K562 (cell line): ENCODE measurements around the gene DNAJB2.

ENCODE experiments used
- CCNT2 ChIP-seq: IDR thresholded peaks from 2 replicates; pipeline ENCODE4 v1.6.1; 2011; ENCODE audit warnings: borderline replicate concordance, low read depth, mild to moderate bottlenecking, moderate library complexity, mixed read lengths, low read length; ENCODE audit not compliant: insufficient read length; ENCODE audit errors: extremely low read depth
- CREB1 ChIP-seq, 2 experiments: sonication (generic) in 1 of 2; formaldehyde crosslinking in 1 of 2; IDR thresholded peaks; 2 replicates each; pipeline versions ENCODE4 v1.6.1 to v1.8.0; 2012 to 2022; ENCODE audit warnings: inconsistent platforms in 1 of 2, mild to moderate bottlenecking in 1 of 2, missing genetic modification reagents in 1 of 2, moderate library complexity in 1 of 2
- CREM ChIP-seq: IDR thresholded peaks from 2 replicates; pipeline ENCODE4 v1.6.1; 2014; ENCODE audit warnings: antibody characterized with exemption, low read depth
- CTCF ChIP-seq, 3 experiments: IDR thresholded peaks in 2 of 3; conservative IDR thresholded peaks in 1 of 3; 2 replicates each; pipeline ENCODE4 v1.5.1; 2011 to 2012; ENCODE audit warnings: low read length in 3 of 3, mild to moderate bottlenecking in 3 of 3, control low read depth in 2 of 3, improper control_type of control experiment in 1 of 3, inconsistent platforms in 1 of 3, low read depth in 1 of 3, mixed read lengths in 1 of 3, moderate library complexity in 1 of 3; ENCODE audit not compliant: insufficient read depth in 2 of 3
- EP300 ChIP-seq: IDR thresholded peaks from 2 replicates; pipeline ENCODE4 v1.6.1; 2012; ENCODE audit warnings: low read length, improper control_type of control experiment
- FOXA1 ChIP-seq: fragments of 450-650 bp; IDR thresholded peaks from 2 replicates; pipeline ENCODE4 v1.6.1; 2016; ENCODE audit warnings: mild to moderate bottlenecking, borderline replicate concordance
- GABPA ChIP-seq: fragments of 200-800 bp; sonication (Bioruptor generic); conservative IDR thresholded peaks from 2 replicates; pipeline ENCODE4 v1.6.1; 2016; ENCODE audit warnings: low read depth, missing genetic modification characterization, missing compliant biosample characterization
- MTA2 ChIP-seq: fragments of 450-650 bp; IDR thresholded peaks from 2 replicates; pipeline ENCODE4 v1.6.1; 2016; ENCODE audit warnings: low read depth
- POLR2A ChIP-seq: fragments of 450-650 bp; conservative IDR thresholded peaks from 2 replicates; pipeline ENCODE4 v1.6.1; 2016
- PYGO2 ChIP-seq: fragments of 450-650 bp; IDR thresholded peaks from 2 replicates; pipeline ENCODE4 v1.6.1; 2016; ENCODE audit warnings: mild to moderate bottlenecking, missing genetic modification characterization, moderate library complexity, missing compliant biosample characterization
- TAF1 ChIP-seq: IDR thresholded peaks from 2 replicates; pipeline ENCODE4 v1.6.1; 2011; ENCODE audit warnings: mild to moderate bottlenecking, low read length, moderate library complexity; ENCODE audit not compliant: insufficient read depth, control insufficient read depth, severe bottlenecking; ENCODE audit errors: extremely low read depth
- ZBED1 ChIP-seq: IDR thresholded peaks from 2 replicates; pipeline ENCODE4 v1.6.1; 2014
- ZNF146 ChIP-seq: IDR thresholded peaks from one replicate; pipeline ENCODE4 v1.6.1; 2018; ENCODE audit warnings: missing compliant biosample characterization; ENCODE audit not compliant: unreplicated experiment
- ZNF384 ChIP-seq: IDR thresholded peaks from 2 replicates; pipeline ENCODE4 v1.6.1; 2012; ENCODE audit warnings: low read depth, low read length, improper control_type of control experiment

GRCh38 chr2:219249203-219249980, 29.8 kb upstream of the DNAJB2 start:
- TF ChIP-seq CCNT2 = no peak
- peak; percentile 64; the same call in 1 of the 2 replicates for TF ChIP-seq CREM
- TF ChIP-seq GABPA (tag) = no peak
- TF ChIP-seq CTCF (IDR thresholded peaks at IDR 0.05 in 2 of 3, conservative IDR thresholded peaks at IDR 0.05 in 1 of 3; ENCODE audit: insufficient read depth in 2 of 3, low read depth in 1 of 3, low read length in 3 of 3) = no peak
- TF ChIP-seq POLR2A = no peak; the same call in 1 of the 2 replicates
- TF ChIP-seq ZBED1 = no peak
- no peak for TF ChIP-seq ZNF146 (CRISPR knock-in tag)
- TF ChIP-seq MTA2 = no peak
- TF ChIP-seq CREB1 (IDR thresholded peaks at IDR 0.05) = no peak; the same call in 1 of the 2 replicates
- no peak for TF ChIP-seq CREB1 (CRISPR knock-in tag; IDR thresholded peaks at IDR 0.05)
- no peak for TF ChIP-seq ZNF384
- no peak for TF ChIP-seq EP300
- no peak for TF ChIP-seq FOXA1
- no peak for TF ChIP-seq PYGO2
- TF ChIP-seq TAF1 = no peak
